GM12878 (cell line): Measurements from ENCODE around the gene EHD1. TPM values are rescaled to one million over a fixed set of nuclear protein-coding genes. Genes with fewer than 3 reads are reported as not detected.

Source experiments
- ATAC-seq: fragments of 200-7000 bp; cut with Tn5 transposase; 3 replicates; pipeline ENCODE4 v1.9.1; 2020; ENCODE audit warnings: mild to moderate bottlenecking, moderate library complexity
- BruUV-seq: library from RNA; stranded (reverse); fragments of 400-500 nt; replicated peaks from 2 replicates; lab custom pipeline; 2021; lab: Mats Ljungman, UMichigan
- CTCF ChIA-PET: fragments of 300-600 bp; sonication (Branson Sonifier 250); formaldehyde crosslinking; extraction: SDS; loops from one replicate; lab custom pipeline; 2021; ENCODE audit warnings: inconsistent platforms; lab: Yijun Ruan, JAX
- POLR2A ChIA-PET: fragments of 350-600 bp; formaldehyde crosslinking; extraction: SDS; loops from one replicate; lab custom pipeline; 2021; ENCODE audit warnings: inconsistent platforms; lab: Charles Lee
- RAD21 ChIA-PET: fragments of 300-600 bp; sonication (Branson Sonifier 250); formaldehyde crosslinking; loops from one replicate; lab custom pipeline; 2023; ENCODE audit warnings: antibody characterized with exemption; ENCODE audit not compliant: unreplicated experiment; lab: Charles Lee
- SMC1A ChIA-PET: fragments of 300-600 bp; sonication (Branson Sonifier 250); formaldehyde crosslinking; loops from one replicate; lab custom pipeline; 2023; ENCODE audit not compliant: unreplicated experiment, uncharacterized antibody; lab: Charles Lee
- DNase-seq: peaks from one replicate; pipeline ENCODE4 v3.0.0-alpha.2; 2011; ENCODE audit warnings: low read depth, low spot score
- FAIRE-seq: peaks from 3 replicates; lab custom pipeline; 2011; peaks lifted over from hg19 to GRCh38; lab: Jason Lieb, UNC
- H2AFZ ChIP-seq: 2 replicates; pipeline ENCODE4 v1.6.0; 2011; ENCODE audit warnings: low read depth, low read length, control low read depth; ENCODE audit not compliant: control insufficient read depth
- H3K27ac ChIP-seq: 2 replicates; pipeline ENCODE4 v1.5.1; 2011; ENCODE audit warnings: control low read depth; ENCODE audit not compliant: control insufficient read depth, insufficient read depth
- H3K27me3 ChIP-seq, 2 experiments: replicated peaks in 1 of 2; 2 replicates each; pipeline versions ENCODE4 v1.6.0 to v1.6.1; 2011; ENCODE audit warnings: low read length in 1 of 2; ENCODE audit not compliant: control insufficient read depth in 2 of 2, insufficient read depth in 2 of 2
- H3K36me3 ChIP-seq, 2 experiments: 2 replicates each; pipeline ENCODE4 v1.5.1; 2011; ENCODE audit warnings: low read length in 1 of 2; ENCODE audit not compliant: control insufficient read depth in 2 of 2, insufficient read depth in 2 of 2
- H3K4me1 ChIP-seq: 2 replicates; pipeline ENCODE4 v1.6.1; 2011; ENCODE audit warnings: mild to moderate bottlenecking, low read length, moderate library complexity, mixed read lengths; ENCODE audit not compliant: control insufficient read depth, insufficient read depth
- H3K4me2 ChIP-seq: 2 replicates; pipeline ENCODE4 v1.6.0; 2011; ENCODE audit warnings: control low read depth; ENCODE audit not compliant: control insufficient read depth, insufficient read depth
- H3K4me3 ChIP-seq: fragments of 200-600 bp; sonication (generic); 2 replicates; pipeline ENCODE4 v1.5.1; 2016
- H3K79me2 ChIP-seq: 2 replicates; pipeline ENCODE4 v1.6.0; 2011; ENCODE audit warnings: low read length; ENCODE audit not compliant: control insufficient read depth, insufficient read depth
- H3K9ac ChIP-seq: 2 replicates; pipeline ENCODE4 v1.8.0; 2011; ENCODE audit warnings: low read length, control low read depth, mixed read lengths; ENCODE audit not compliant: control insufficient read depth, insufficient read depth
- H3K9me3 ChIP-seq: replicated peaks from 3 replicates; pipeline ENCODE4 v1.5.1; 2011; ENCODE audit warnings: mild to moderate bottlenecking, low read length; ENCODE audit not compliant: control insufficient read depth, insufficient read depth
- H4K20me1 ChIP-seq: 2 replicates; pipeline ENCODE4 v1.6.0; 2011; ENCODE audit not compliant: control insufficient read depth, insufficient read depth
- E2F8 ChIP-seq: fragments of 450-650 bp; IDR thresholded peaks from 2 replicates; pipeline ENCODE4 v1.6.1; 2018; ENCODE audit warnings: mild to moderate bottlenecking, low read depth, moderate library complexity; ENCODE audit not compliant: partially characterized antibody
- E4F1 ChIP-seq: fragments of 450-650 bp; IDR thresholded peaks from 2 replicates; pipeline ENCODE4 v1.6.1; 2018; ENCODE audit warnings: borderline replicate concordance, mild to moderate bottlenecking; ENCODE audit not compliant: partially characterized antibody
- EZH2 ChIP-seq: IDR thresholded peaks from 2 replicates; pipeline ENCODE4 v1.6.1; 2012; ENCODE audit warnings: low read depth, mild to moderate bottlenecking, control low read depth, inconsistent platforms, low read length, borderline replicate concordance; ENCODE audit not compliant: control insufficient read depth
- HDAC2 ChIP-seq: fragments of 200-600 bp; sonication (generic); IDR thresholded peaks from 2 replicates; pipeline ENCODE4 v1.6.1; 2017
- MEF2B ChIP-seq: fragments of 450-650 bp; IDR thresholded peaks from 2 replicates; pipeline ENCODE4 v1.6.1; 2018; ENCODE audit warnings: mild to moderate bottlenecking, moderate library complexity; ENCODE audit not compliant: partially characterized antibody, poor library complexity, severe bottlenecking
- NFYB ChIP-seq: IDR thresholded peaks from 2 replicates; pipeline ENCODE4 v1.6.1; 2011; ENCODE audit warnings: low read depth, mild to moderate bottlenecking, low read length, improper control_type of control experiment, moderate library complexity; ENCODE audit not compliant: insufficient read depth
- NRF1 ChIP-seq: conservative IDR thresholded peaks from 2 replicates; pipeline ENCODE4 v1.6.1; 2011; ENCODE audit warnings: mild to moderate bottlenecking, low read depth, low read length, improper control_type of control experiment
- POLR2AphosphoS2 ChIP-seq: IDR thresholded peaks from 2 replicates; pipeline ENCODE4 v1.6.1; 2011; ENCODE audit warnings: low read depth, mild to moderate bottlenecking, low read length, improper control_type of control experiment, moderate library complexity
- RCOR1 ChIP-seq: conservative IDR thresholded peaks from 2 replicates; pipeline ENCODE4 v1.6.1; 2012; ENCODE audit warnings: low read depth, low read length, improper control_type of control experiment
- SKIL ChIP-seq: fragments of 450-650 bp; IDR thresholded peaks from 2 replicates; pipeline ENCODE4 v1.6.1; 2017; ENCODE audit warnings: mild to moderate bottlenecking, low read depth, inconsistent platforms; ENCODE audit not compliant: poor library complexity, severe bottlenecking
- SMARCA5 ChIP-seq: fragments of 450-650 bp; IDR thresholded peaks from 2 replicates; pipeline ENCODE4 v1.6.1; 2017; ENCODE audit warnings: mild to moderate bottlenecking
- SREBF1 ChIP-seq: IDR thresholded peaks from 2 replicates; pipeline ENCODE4 v1.6.1; 2012; ENCODE audit warnings: mild to moderate bottlenecking, low read length
- WGBS: methylation state at CpG from one replicate; pipeline ENCODE4 v1.1.6; 2016; ENCODE audit warnings: low lambda C conversion rate; ENCODE audit not compliant: insufficient replicate concordance, insufficient coverage; ENCODE audit errors: missing lambda C conversion rate; 5-methylcytosine and 5-hydroxymethylcytosine counted together
- in situ Hi-C: fragments of 300-500 bp; cut with MboI; formaldehyde crosslinking; loops from 9 replicates; pipeline ENCODE4 v1.14.3; 2018; ENCODE audit warnings: mixed read lengths
- intact Hi-C: fragments of 100-400 bp; cut with micrococcal nuclease; formaldehyde crosslinking; loops from one replicate; pipeline ENCODE4 v1.14.2; 2022; ENCODE audit not compliant: unreplicated experiment
- polyA plus RNA-seq, 11 experiments: library from polyadenylated mRNA; depleted of rRNA in 4 of 11; unstranded in 6 of 11; stranded (reverse) in 5 of 11; fragments of >200 nt; fragmentation: Nextera tagmentation in 4 of 11; fragmentation: Illumina TruSeq in 1 of 11; extraction: Ambion mirVana in 4 of 11; extraction: Trizol in 1 of 11; gene quantifications; 1 replicate in 1 of 11; 2 replicates in 10 of 11; pipeline versions ENCODE4 v1.2.1 to v1.2.3, GENCODE V29; 2011 to 2016; ENCODE audit warnings: inconsistent platforms in 2 of 11, missing spikeins in 2 of 11, low read depth in 1 of 11
- total RNA-seq, 4 experiments: library from RNA; depleted of rRNA in 3 of 4; stranded (reverse); fragments of >200 nt in 3 of 4; fragmentation: Illumina TruSeq in 1 of 4; extraction: Trizol in 1 of 4; gene quantifications; 2 replicates each; pipeline versions ENCODE4 v1.2.1 to v1.2.3, GENCODE V29; 2013 to 2021

The EHD1 gene
- total and polyA plus RNA-seq, 10 of the 15 experiments (the other 5 are each of a cell fraction or from before 2014, with no cell fraction given) = 1.0 to 165 (median 66.5) TPM

- no peak for TF ChIP-seq E2F8
Observed at GRCh38 chr11:64905516-64906313, 27.3 kb upstream of the EHD1 start (continued).

GRCh38 chr11:64903291-64903833, 24.9 kb upstream of the EHD1 start:
- POLR2A ChIA-PET = no interaction called here
- no peak for DNase-seq
- BruUV-seq = no TSS peak
- no peaks in the 10 kb centered on the region for H3K9me3 ChIP-seq
- H3K79me2 ChIP-seq = no peaks in the 10 kb centered on the region
- H3K27ac ChIP-seq = no peak overlapping the region
- H3K4me2 ChIP-seq = no peak overlapping the region
- CTCF ChIA-PET = no interaction called here
- peaks cover 9% of the 10 kb centered on the region for H3K4me1 ChIP-seq
- no peaks in the 10 kb centered on the region for H3K27me3 ChIP-seq
- in situ Hi-C loops = no loop called here
- no peaks in the 10 kb centered on the region for H4K20me1 ChIP-seq
- FAIRE-seq = no peak
- intact Hi-C loops = no loop called here
- ATAC-seq = no peak
- no peak overlapping the region for H2AFZ ChIP-seq
- no peak overlapping the region for H3K9ac ChIP-seq
- SMC1A ChIA-PET = no interaction called here
- H3K36me3 ChIP-seq = peaks cover 0 to 2% of the 10 kb centered on the region in 2 experiments; a peak in 2 of 4 replicates
- WGBS = 82% methylated on average over 23 of the region's 23 CpGs
- RAD21 ChIA-PET = no interaction called here
- no peak overlapping the region for H3K4me3 ChIP-seq
- TF ChIP-seq NRF1 (no peak), EZH2 (no peak), SMARCA5 (no peak), HDAC2 (no peak), RCOR1 (no peak), MEF2B (no peak), SKIL (no peak), POLR2AphosphoS2 (no peak), NFYB (no peak), E4F1 (no peak), SREBF1 (no peak)
